ENCODE data around the gene SORBS1.

DNA sequence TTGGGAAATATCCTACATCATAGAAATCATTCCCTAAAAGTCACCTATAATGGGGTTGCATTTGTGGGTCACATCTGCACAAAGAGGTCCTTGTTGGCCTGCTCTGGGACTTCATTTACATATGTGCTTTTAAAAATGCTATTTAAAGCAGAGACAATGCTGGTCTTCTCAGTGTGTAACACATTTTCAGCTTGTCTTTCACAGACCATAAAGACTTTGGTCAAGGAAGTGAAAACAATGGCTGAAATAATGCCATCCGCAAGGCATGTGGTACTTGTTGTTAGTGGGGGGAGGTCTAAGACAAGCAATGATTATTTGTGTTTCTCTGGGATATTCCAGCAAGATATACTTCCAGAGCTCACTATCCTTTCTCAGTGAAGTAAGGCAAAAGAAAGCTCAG lies 185.8 kb downstream of the SORBS1 start:
- TF ChIP-seq, protein P1, sequence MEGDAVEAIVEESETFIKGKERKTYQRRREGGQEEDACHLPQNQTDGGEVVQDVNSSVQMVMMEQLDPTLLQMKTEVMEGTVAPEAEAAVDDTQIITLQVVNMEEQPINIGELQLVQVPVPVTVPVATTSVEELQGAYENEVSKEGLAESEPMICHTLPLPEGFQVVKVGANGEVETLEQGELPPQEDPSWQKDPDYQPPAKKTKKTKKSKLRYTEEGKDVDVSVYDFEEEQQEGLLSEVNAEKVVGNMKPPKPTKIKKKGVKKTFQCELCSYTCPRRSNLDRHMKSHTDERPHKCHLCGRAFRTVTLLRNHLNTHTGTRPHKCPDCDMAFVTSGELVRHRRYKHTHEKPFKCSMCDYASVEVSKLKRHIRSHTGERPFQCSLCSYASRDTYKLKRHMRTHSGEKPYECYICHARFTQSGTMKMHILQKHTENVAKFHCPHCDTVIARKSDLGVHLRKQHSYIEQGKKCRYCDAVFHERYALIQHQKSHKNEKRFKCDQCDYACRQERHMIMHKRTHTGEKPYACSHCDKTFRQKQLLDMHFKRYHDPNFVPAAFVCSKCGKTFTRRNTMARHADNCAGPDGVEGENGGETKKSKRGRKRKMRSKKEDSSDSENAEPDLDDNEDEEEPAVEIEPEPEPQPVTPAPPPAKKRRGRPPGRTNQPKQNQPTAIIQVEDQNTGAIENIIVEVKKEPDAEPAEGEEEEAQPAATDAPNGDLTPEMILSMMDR (IDR thresholded peaks at IDR 0.05; ENCODE audit: insufficient read depth, low read length, poor library complexity, severe bottlenecking), result no peak
- no peak for TF ChIP-seq EZH2phosphoT487 (conservative IDR thresholded peaks at IDR 0.05; ENCODE audit: low read length)

Measured in SU-DHL-6 (cell line).